ENCODE data around the gene RAB40C.
"Not testable (repeated sequence)": the region's sequence is repeated elsewhere in the genome, so short reads cannot be mapped to it uniquely, and the experiment has no call there.

Gene RAB40C

GRCh38 chr16:590815-591200 is 942 bp downstream of the RAB40C start:
- no peak for DNase-seq (ENCODE audit: low spot score)

- DNase-seq (ENCODE audit: low spot score) = no peak
Observed at GRCh38 chr16:591231-591630, 1.4 kb downstream of the RAB40C start.

- DNase-seq (ENCODE audit: low spot score) = no peak
Observed at GRCh38 chr16:591892-592517, 2.1 kb downstream of the RAB40C start.

- peak; percentile 57 for DNase-seq (ENCODE audit: low spot score)
Observed at GRCh38 chr16:592518-593306, 2.8 kb downstream of the RAB40C start.

GRCh38 chr16:593406-593805 is 3.5 kb downstream of the RAB40C start:
- no peak for DNase-seq (ENCODE audit: low spot score)

GRCh38 chr16:593807-594206 is 3.9 kb downstream of the RAB40C start:
- no peak for DNase-seq (ENCODE audit: low spot score)

GRCh38 chr16:595094-595528 is 5.2 kb downstream of the RAB40C start:
- DNase-seq (ENCODE audit: low spot score) = no peak

- peak; percentile 85 for DNase-seq (ENCODE audit: low spot score)
Observed at GRCh38 chr16:595942-596735, 6.3 kb downstream of the RAB40C start.

GRCh38 chr16:596736-597060 is 6.8 kb downstream of the RAB40C start:
- DNase-seq (ENCODE audit: low spot score) = no peak

- not testable (repeated sequence) for DNase-seq (ENCODE audit: low spot score)
Observed at GRCh38 chr16:597655-598054, 7.8 kb downstream of the RAB40C start.

- DNase-seq (ENCODE audit: low spot score) = peak; percentile 49
Observed at GRCh38 chr16:598823-599739, 9.2 kb downstream of the RAB40C start.

GRCh38 chr16:600781-601180 is 10.9 kb downstream of the RAB40C start:
- peak; percentile 73 for DNase-seq (ENCODE audit: low spot score)

- no peak for DNase-seq (ENCODE audit: low spot score)
Observed at GRCh38 chr16:603933-604332, 14.1 kb downstream of the RAB40C start.

GRCh38 chr16:606656-607307 is 16.9 kb downstream of the RAB40C start:
- DNase-seq (ENCODE audit: low spot score) = peak; percentile 46

- DNase-seq (ENCODE audit: low spot score) = no peak
Observed at GRCh38 chr16:608019-608418, 18.2 kb downstream of the RAB40C start.

- no peak for DNase-seq (ENCODE audit: low spot score)
Observed at GRCh38 chr16:609316-609715, 19.4 kb downstream of the RAB40C start.

- DNase-seq (ENCODE audit: low spot score) = no peak
Observed at GRCh38 chr16:609984-610383, 20.1 kb downstream of the RAB40C start.

- DNase-seq (ENCODE audit: low spot score) = peak; percentile 69
Observed at GRCh38 chr16:610513-611381, 20.9 kb downstream of the RAB40C start.

- no peak for DNase-seq (ENCODE audit: low spot score)
Observed at GRCh38 chr16:615122-615521, 25.3 kb downstream of the RAB40C start.

All from cerebellar cortex (tissue), 1 donor.